Rectal smooth muscle tissue (tissue), 1 donor: Measurements from ENCODE around the gene CDC42EP4.
"Not testable (repeated sequence)": the region's sequence is repeated elsewhere in the genome, so short reads cannot be mapped to it uniquely, and the experiment has no call there.

ENCODE experiments used
- H3K27ac ChIP-seq: one replicate; pipeline ENCODE4 v1.7.0; 2013; ENCODE audit warnings: low read depth, low read length, inconsistent platforms
- H3K27me3 ChIP-seq: one replicate; pipeline ENCODE4 v1.7.0; 2013; ENCODE audit warnings: low read length; ENCODE audit not compliant: control insufficient read depth, insufficient read depth
- H3K36me3 ChIP-seq: one replicate; pipeline ENCODE4 v1.7.0; 2013; ENCODE audit warnings: low read length; ENCODE audit not compliant: control insufficient read depth, insufficient read depth
- H3K4me1 ChIP-seq: one replicate; pipeline ENCODE4 v1.7.0; 2013; ENCODE audit warnings: low read length; ENCODE audit not compliant: control insufficient read depth, insufficient read depth
- H3K4me3 ChIP-seq: one replicate; pipeline ENCODE4 v1.7.0; 2013; ENCODE audit warnings: low read length
- H3K9ac ChIP-seq: one replicate; pipeline ENCODE4 v1.7.0; 2013; ENCODE audit warnings: low read length

The CDC42EP4 gene

GRCh38 chr17:73341350-73342049 is 29.7 kb upstream of the CDC42EP4 start:
- peak overlapping the region; percentile 96 for H3K27ac ChIP-seq
- no peak overlapping the region for H3K9ac ChIP-seq
- H3K27me3 ChIP-seq = no peaks in the 10 kb centered on the region
- peaks cover 27% of the 10 kb centered on the region for H3K4me1 ChIP-seq
- H3K36me3 ChIP-seq = no peaks in the 10 kb centered on the region
- no peak overlapping the region for H3K4me3 ChIP-seq

- H3K4me3 ChIP-seq = no peak overlapping the region
- H3K27ac ChIP-seq = peak overlapping the region; percentile 11
- no peaks in the 10 kb centered on the region for H3K27me3 ChIP-seq
- no peaks in the 10 kb centered on the region for H3K36me3 ChIP-seq
- H3K9ac ChIP-seq = no peak overlapping the region
- H3K4me1 ChIP-seq = peaks cover 27% of the 10 kb centered on the region
These were observed 28.3 kb upstream of the CDC42EP4 start for GRCh38 chr17:73340093-73340596.

GRCh38 chr17:73338566-73339197 is 26.9 kb upstream of the CDC42EP4 start:
- Histone ChIP-seq H3K27ac (peak overlapping the region; percentile 66), H3K27me3 (no peaks in the 10 kb centered on the region), H3K4me1 (peaks cover 22% of the 10 kb centered on the region), H3K4me3 (peak overlapping the region; percentile 15), H3K36me3 (no peaks in the 10 kb centered on the region), H3K9ac (no peak overlapping the region)

DNA sequence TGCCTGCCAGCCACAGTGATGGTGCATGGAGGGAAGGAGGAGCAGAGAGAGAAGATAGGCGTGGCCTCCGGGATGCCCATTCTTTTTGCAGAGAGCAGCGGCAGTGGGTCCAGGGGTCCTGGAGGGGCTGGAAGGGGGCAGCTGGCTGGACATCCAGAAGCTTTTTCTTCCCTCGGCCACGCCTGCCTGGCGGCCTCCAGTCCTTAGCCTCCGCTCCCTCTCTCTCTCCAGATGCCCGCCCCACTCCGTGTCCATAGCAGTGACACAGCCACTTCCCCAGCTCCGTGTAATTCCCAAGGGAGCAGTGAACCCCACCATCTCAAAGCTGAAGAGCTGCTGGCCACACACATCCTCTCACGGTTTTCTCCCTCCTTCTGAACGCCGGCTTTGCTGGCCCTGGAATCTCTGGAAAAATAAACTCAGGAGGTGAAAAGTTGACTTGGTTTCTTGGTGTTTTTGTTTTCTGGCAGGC is 26.3 kb upstream of the CDC42EP4 start:
- H3K4me3 ChIP-seq = no peak overlapping the region

GRCh38 chr17:73337330-73337710 is 25.5 kb upstream of the CDC42EP4 start:
- Histone ChIP-seq H3K27ac (no peak overlapping the region), H3K9ac (no peak overlapping the region)

More for the DNA sequence above, 26.3 kb upstream of the CDC42EP4 start:
- H3K4me1 ChIP-seq = peaks cover 18% of the 10 kb centered on the region
- H3K36me3 ChIP-seq = no peaks in the 10 kb centered on the region
- H3K27me3 ChIP-seq = no peaks in the 10 kb centered on the region
- peak overlapping the region; percentile 66 for H3K27ac ChIP-seq
- H3K9ac ChIP-seq = no peak overlapping the region

GRCh38 chr17:73336408-73337329 is 24.9 kb upstream of the CDC42EP4 start:
- Histone ChIP-seq H3K4me1 (peaks cover 6% of the 10 kb centered on the region), H3K36me3 (no peaks in the 10 kb centered on the region), H3K27me3 (no peaks in the 10 kb centered on the region), H3K4me3 (no peak overlapping the region), H3K27ac (no peak overlapping the region), H3K9ac (no peak overlapping the region)

More at GRCh38 chr17:73337330-73337710, 25.5 kb upstream of the CDC42EP4 start:
- no peaks in the 10 kb centered on the region for H3K36me3 ChIP-seq
- no peaks in the 10 kb centered on the region for H3K27me3 ChIP-seq
- H3K4me3 ChIP-seq = no peak overlapping the region
- peaks cover 10% of the 10 kb centered on the region for H3K4me1 ChIP-seq

- H3K27me3 ChIP-seq = no peaks in the 10 kb centered on the region
- H3K4me3 ChIP-seq = no peak overlapping the region
- H3K4me1 ChIP-seq = peaks cover 3% of the 10 kb centered on the region
- H3K27ac ChIP-seq = no peak overlapping the region
- no peaks in the 10 kb centered on the region for H3K36me3 ChIP-seq
- H3K9ac ChIP-seq = no peak overlapping the region
These were observed 24.0 kb upstream of the CDC42EP4 start for GRCh38 chr17:73335591-73336407.

- no peaks in the 10 kb centered on the region for H3K36me3 ChIP-seq
- H3K27ac ChIP-seq = no peak overlapping the region
- H3K4me1 ChIP-seq = peaks cover 3% of the 10 kb centered on the region
These were observed 23.1 kb upstream of the CDC42EP4 start for GRCh38 chr17:73334771-73335513.

DNA sequence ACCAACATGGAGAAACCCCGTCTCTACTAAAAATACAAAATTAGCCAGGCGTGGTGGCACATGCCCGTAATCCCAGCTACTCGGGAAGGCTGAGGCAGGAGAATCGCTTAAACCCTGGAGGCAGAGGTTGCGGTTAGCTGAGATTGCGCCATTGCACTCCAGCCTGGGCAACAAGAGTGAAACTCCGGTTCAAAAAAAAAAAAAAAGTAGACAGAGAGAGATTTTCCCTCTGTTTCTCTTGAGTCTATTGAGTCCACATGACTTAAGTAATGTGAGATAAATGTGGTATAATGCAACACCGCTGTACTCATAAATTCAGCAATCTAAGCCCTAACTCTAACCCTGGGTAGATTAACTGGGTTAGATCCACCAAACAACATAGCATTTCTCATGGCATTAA is 21.6 kb upstream of the CDC42EP4 start:
- H3K36me3 ChIP-seq, H3K4me3 ChIP-seq, H3K27ac ChIP-seq: not testable (repeated sequence)

More at GRCh38 chr17:73334771-73335513, 23.1 kb upstream of the CDC42EP4 start:
- Histone ChIP-seq H3K9ac (no peak overlapping the region), H3K4me3 (no peak overlapping the region), H3K27me3 (no peaks in the 10 kb centered on the region)

GRCh38 chr17:73331060-73331459 is 19.3 kb upstream of the CDC42EP4 start:
- no peak overlapping the region for H3K9ac ChIP-seq
- H3K4me3 ChIP-seq = no peak overlapping the region
- H3K27ac ChIP-seq = no peak overlapping the region
- no peaks in the 10 kb centered on the region for H3K4me1 ChIP-seq
- peaks cover 3% of the 10 kb centered on the region for H3K27me3 ChIP-seq
- H3K36me3 ChIP-seq = no peaks in the 10 kb centered on the region

More for the DNA sequence above, 21.6 kb upstream of the CDC42EP4 start:
- not testable (repeated sequence) for H3K9ac ChIP-seq, H3K27me3 ChIP-seq, H3K4me1 ChIP-seq

GRCh38 chr17:73327676-73328075 is 15.9 kb upstream of the CDC42EP4 start:
- H3K27me3 ChIP-seq = peaks cover 3% of the 10 kb centered on the region
- H3K9ac ChIP-seq = no peak overlapping the region
- H3K36me3 ChIP-seq = no peaks in the 10 kb centered on the region
- no peak overlapping the region for H3K27ac ChIP-seq
- no peaks in the 10 kb centered on the region for H3K4me1 ChIP-seq
- H3K4me3 ChIP-seq = no peak overlapping the region
